Activated CD8-positive, alpha-beta memory T cell treated with anti-CD3 and anti-CD28 coated beads, Interleukin-2, amount 10 ng/mL, durations not matched to agents 7 days and 5 days (primary cell): ENCODE results near the gene TNNI3. TPM values are rescaled to one million over a fixed set of nuclear protein-coding genes. Genes with fewer than 3 reads are reported as not detected.
"Not testable (repeated sequence)": the region's sequence is repeated elsewhere in the genome, so short reads cannot be mapped to it uniquely, and the experiment has no call there.

Experiments
- ATAC-seq: fragments of 150-1000 bp; cut with Tn5 transposase; one replicate; pipeline ENCODE4 v1.10.0; 2021; ENCODE audit warnings: moderate library complexity
- CTCF ChIA-PET: fragments of 350-600 bp; sonication (Branson Sonifier 250); formaldehyde crosslinking; loops from one replicate; lab custom pipeline; 2021; ENCODE audit warnings: antibody characterized with exemption; lab: Charles Lee
- DNase-seq: peaks from one replicate; pipeline ENCODE4 v3.0.0-alpha.2; 2020
- H3K27ac Mint-ChIP-seq: one replicate; pipeline ENCODE4 v1.8.0; 2021; ENCODE audit warnings: mild to moderate bottlenecking, mixed read lengths
- H3K27me3 Mint-ChIP-seq: one replicate; pipeline ENCODE4 v1.8.0; 2021; ENCODE audit warnings: mixed read lengths
- H3K36me3 Mint-ChIP-seq: one replicate; pipeline ENCODE4 v1.8.0; 2021; ENCODE audit warnings: mild to moderate bottlenecking, mixed read lengths
- H3K4me1 Mint-ChIP-seq: one replicate; pipeline ENCODE4 v1.8.0; 2021; ENCODE audit warnings: mixed read lengths
- H3K4me3 Mint-ChIP-seq: one replicate; pipeline ENCODE4 v1.8.0; 2021; ENCODE audit warnings: mild to moderate bottlenecking, moderate library complexity, mixed read lengths
- H3K9me3 Mint-ChIP-seq: one replicate; pipeline ENCODE4 v1.8.0; 2022; ENCODE audit warnings: low read depth, mixed read lengths
- total RNA-seq, 2 experiments: library from RNA; stranded (reverse); gene quantifications; one replicate each; pipeline ENCODE4 v1.2.3, GENCODE V29; 2021

TNNI3 gene
- total RNA-seq, 2 experiments from 2014 or later = not detected

GRCh38 chr19:55166530-55167268 lies 9.2 kb upstream of the TNNI3 start, which contains the start of gene DNAAF3:
Gene DNAAF3, minus strand, starts transcription at chr19:55166613. Its CDS starts 200 bp downstream, at chr19:55166413.
- H3K27ac Mint-ChIP-seq = peak within 1 kb of the TSS; percentile 8

GRCh38 chr19:55165952-55166529 lies 8.5 kb upstream of the TNNI3 start:
- CTCF ChIA-PET = interaction anchor here (1.1 to 1.6 kb wide), 5 partner anchors 26 to 222 kb away, joined by 3 to 5 read pairs (median 4); no protein-coding TSS in a partner anchor
- Mint-ChIP-seq H3K9me3 (no peaks in the 10 kb centered on the region), H3K4me3 (peak overlapping the region; percentile 67), H3K27ac (no peak overlapping the region), H3K4me1 (peaks cover 10% of the 10 kb centered on the region), H3K27me3 (peaks cover 50% of the 10 kb centered on the region), H3K36me3 (no peaks in the 10 kb centered on the region)
- ATAC-seq (peak; percentile 64), DNase-seq (peak; percentile 69)

More at GRCh38 chr19:55166530-55167268, 9.2 kb upstream of the TNNI3 start, which contains the start of gene DNAAF3:
- H3K4me3 Mint-ChIP-seq = peak within 1 kb of the TSS; percentile 67
- peaks cover 10% of the 10 kb centered on the region for H3K4me1 Mint-ChIP-seq
- DNase-seq (peak; percentile 87), ATAC-seq (peak; percentile 94)
- H3K9me3 Mint-ChIP-seq = no peaks in the 10 kb centered on the region
- CTCF ChIA-PET = interaction anchor here (1.1 to 1.6 kb wide), 6 partner anchors 26 to 286 kb away, joined by 3 to 5 read pairs (median 4); no protein-coding TSS in a partner anchor
- H3K36me3 Mint-ChIP-seq = no peaks in the 10 kb centered on the region
- H3K27me3 Mint-ChIP-seq = peaks cover 57% of the 10 kb centered on the region

GRCh38 chr19:55161571-55162322 lies 4.2 kb upstream of the TNNI3 start:
- Mint-ChIP-seq H3K4me3 (no peak overlapping the region), H3K27me3 (peaks cover 43% of the 10 kb centered on the region), H3K4me1 (peaks cover 8% of the 10 kb centered on the region), H3K36me3 (no peaks in the 10 kb centered on the region), H3K9me3 (no peaks in the 10 kb centered on the region), H3K27ac (no peak overlapping the region)
- CTCF ChIA-PET = interaction anchor here (1.2 to 2.9 kb wide), 6 partner anchors 10 to 342 kb away, joined by 3 to 29 read pairs (median 12); partner anchors contain the start of gene SYT5
- DNase-seq = no peak
- no peak for ATAC-seq

- H3K27ac Mint-ChIP-seq = no peak overlapping the region
- peaks cover 40% of the 10 kb centered on the region for H3K27me3 Mint-ChIP-seq
- no peaks in the 10 kb centered on the region for H3K36me3 Mint-ChIP-seq
- no peak overlapping the region for H3K4me3 Mint-ChIP-seq
- ATAC-seq (no peak), DNase-seq (no peak)
- CTCF ChIA-PET = interaction anchor here (0.6 to 2.9 kb wide), 30 partner anchors 9 to 463 kb away, joined by 3 to 29 read pairs (median 4); partner anchors contain the start of genes EPS8L1, HSPBP1, ISOC2 and RDH13
- peaks cover 5% of the 10 kb centered on the region for H3K4me1 Mint-ChIP-seq
- H3K9me3 Mint-ChIP-seq = no peaks in the 10 kb centered on the region
Measured at GRCh38 chr19:55160986-55161365, 3.4 kb upstream of the TNNI3 start.

- no peak overlapping the region for H3K4me3 Mint-ChIP-seq
- H3K27ac Mint-ChIP-seq = no peak overlapping the region
- no peaks in the 10 kb centered on the region for H3K9me3 Mint-ChIP-seq
- H3K36me3 Mint-ChIP-seq = no peaks in the 10 kb centered on the region
- H3K27me3 Mint-ChIP-seq = peaks cover 34% of the 10 kb centered on the region
- ATAC-seq = peak; percentile 96
- peaks cover 5% of the 10 kb centered on the region for H3K4me1 Mint-ChIP-seq
- CTCF ChIA-PET = interaction anchor here (0.6 to 2.9 kb wide), 35 partner anchors 9 to 464 kb away, joined by 3 to 29 read pairs (median 4); partner anchors contain the start of genes EPS8L1, HSPBP1, ISOC2 and PPP1R12C
- DNase-seq = peak; percentile 95
Measured at GRCh38 chr19:55160128-55160985, 2.8 kb upstream of the TNNI3 start.

- CTCF ChIA-PET = interaction anchor here (0.7 to 2.9 kb wide), 16 partner anchors 8 to 349 kb away, joined by 3 to 29 read pairs (median 7); partner anchors contain the start of genes RDH13, SYT5 and TNNT1
- Mint-ChIP-seq H3K36me3 (no peaks in the 10 kb centered on the region), H3K27ac (no peak overlapping the region), H3K9me3 (no peaks in the 10 kb centered on the region), H3K27me3 (peaks cover 30% of the 10 kb centered on the region), H3K4me1 (peaks cover 9% of the 10 kb centered on the region), H3K4me3 (no peak overlapping the region)
- ATAC-seq (no peak), DNase-seq (no peak)
Measured at GRCh38 chr19:55158848-55159749, 1.6 kb upstream of the TNNI3 start.

- H3K36me3 Mint-ChIP-seq = no peaks in the 10 kb centered on the region
- DNase-seq = no peak
- no peak overlapping the region for H3K4me3 Mint-ChIP-seq
- CTCF ChIA-PET = interaction anchor here (1.0 to 2.7 kb wide), 5 partner anchors 11 to 277 kb away, joined by 3 to 22 read pairs (median 4); partner anchors contain the start of gene TNNT1
- H3K9me3 Mint-ChIP-seq = peaks cover 2% of the 10 kb centered on the region
- H3K27ac Mint-ChIP-seq = no peak overlapping the region
- ATAC-seq = no peak
- H3K27me3 Mint-ChIP-seq = peaks cover 30% of the 10 kb centered on the region
- H3K4me1 Mint-ChIP-seq = peaks cover 14% of the 10 kb centered on the region
Measured at GRCh38 chr19:55158423-55158822, 891 bp upstream of the TNNI3 start.

GRCh38 chr19:55156202-55157063 lies 1.1 kb downstream of the TNNI3 start:
- Mint-ChIP-seq H3K4me1 (peaks cover 23% of the 10 kb centered on the region), H3K4me3 (no peak overlapping the region), H3K36me3 (peaks cover 3% of the 10 kb centered on the region), H3K27me3 (peaks cover 25% of the 10 kb centered on the region), H3K9me3 (peaks cover 8% of the 10 kb centered on the region), H3K27ac (no peak overlapping the region)
- CTCF ChIA-PET = no interaction called here
- DNase-seq (peak; percentile 53), ATAC-seq (no peak)

- not testable (repeated sequence) for H3K27ac Mint-ChIP-seq, H3K4me3 Mint-ChIP-seq, ATAC-seq
Measured at GRCh38 chr19:55155784-55156183, 1.7 kb downstream of the TNNI3 start.

GRCh38 chr19:55153652-55154264 lies 3.8 kb downstream of the TNNI3 start:
- Mint-ChIP-seq H3K27ac (no peak overlapping the region), H3K4me1 (peaks cover 20% of the 10 kb centered on the region), H3K4me3 (no peak overlapping the region), H3K27me3 (peaks cover 26% of the 10 kb centered on the region), H3K9me3 (peaks cover 8% of the 10 kb centered on the region), H3K36me3 (peaks cover 3% of the 10 kb centered on the region)
- CTCF ChIA-PET = interaction anchor here (1.3 kb wide), 1 partner anchor 8 kb away, joined by 4 read pairs; no protein-coding TSS in a partner anchor
- ATAC-seq (no peak), DNase-seq (no peak)

More at GRCh38 chr19:55155784-55156183, 1.7 kb downstream of the TNNI3 start:
- Mint-ChIP-seq H3K4me1 (peaks cover 23% of the 10 kb centered on the region), H3K27me3 (peaks cover 25% of the 10 kb centered on the region)
- H3K36me3 Mint-ChIP-seq, DNase-seq, CTCF ChIA-PET, H3K9me3 Mint-ChIP-seq: not testable (repeated sequence)
